ENCODE measurements around the gene OTOP3.

DNA sequence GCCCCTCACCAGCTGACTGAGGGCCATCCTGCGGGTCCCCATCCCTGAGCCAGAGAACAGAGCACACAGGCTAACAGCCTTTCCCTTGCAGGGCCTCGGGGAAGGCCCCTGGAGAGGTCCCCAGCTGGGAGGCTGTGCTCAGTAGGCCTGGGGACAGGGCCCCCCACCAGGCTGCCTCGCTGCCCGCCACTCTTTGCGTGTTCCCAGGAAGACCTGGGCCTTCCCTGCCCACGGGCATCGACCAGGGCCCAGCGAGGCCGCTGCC, 36.1 kb downstream of the OTOP3 start:
- TF ChIP-seq, protein P1, sequence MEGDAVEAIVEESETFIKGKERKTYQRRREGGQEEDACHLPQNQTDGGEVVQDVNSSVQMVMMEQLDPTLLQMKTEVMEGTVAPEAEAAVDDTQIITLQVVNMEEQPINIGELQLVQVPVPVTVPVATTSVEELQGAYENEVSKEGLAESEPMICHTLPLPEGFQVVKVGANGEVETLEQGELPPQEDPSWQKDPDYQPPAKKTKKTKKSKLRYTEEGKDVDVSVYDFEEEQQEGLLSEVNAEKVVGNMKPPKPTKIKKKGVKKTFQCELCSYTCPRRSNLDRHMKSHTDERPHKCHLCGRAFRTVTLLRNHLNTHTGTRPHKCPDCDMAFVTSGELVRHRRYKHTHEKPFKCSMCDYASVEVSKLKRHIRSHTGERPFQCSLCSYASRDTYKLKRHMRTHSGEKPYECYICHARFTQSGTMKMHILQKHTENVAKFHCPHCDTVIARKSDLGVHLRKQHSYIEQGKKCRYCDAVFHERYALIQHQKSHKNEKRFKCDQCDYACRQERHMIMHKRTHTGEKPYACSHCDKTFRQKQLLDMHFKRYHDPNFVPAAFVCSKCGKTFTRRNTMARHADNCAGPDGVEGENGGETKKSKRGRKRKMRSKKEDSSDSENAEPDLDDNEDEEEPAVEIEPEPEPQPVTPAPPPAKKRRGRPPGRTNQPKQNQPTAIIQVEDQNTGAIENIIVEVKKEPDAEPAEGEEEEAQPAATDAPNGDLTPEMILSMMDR (IDR thresholded peaks at IDR 0.05) = no peak
- TF ChIP-seq POLR2A (IDR thresholded peaks at IDR 0.05) = no peak

All from body of pancreas (tissue), 4 donors.